Mammary epithelial cell (primary cell): ENCODE measurements around the gene TPMT.

Source experiments
- CTCF ChIP-seq, 2 donors: IDR thresholded peaks in 1 of 2; conservative IDR thresholded peaks in 1 of 2; 2 replicates each; pipeline ENCODE4 v1.5.1; 2011 to 2012; ENCODE audit warnings: inconsistent platforms in 2 of 2, low read length in 2 of 2, mild to moderate bottlenecking in 2 of 2, control low read depth in 1 of 2, low read depth in 1 of 2; ENCODE audit not compliant: insufficient read depth in 1 of 2; ENCODE audit errors: extremely low read depth in 1 of 2
- EZH2 ChIP-seq: IDR thresholded peaks from 2 replicates; pipeline ENCODE4 v1.6.1; 2012; ENCODE audit warnings: low read length, inconsistent platforms, borderline replicate concordance

GRCh38 chr6:18132346-18132745 is 22.5 kb downstream of the TPMT start:
- TF ChIP-seq CTCF (conservative IDR thresholded peaks at IDR 0.05 in 1 of 2, IDR thresholded peaks at IDR 0.05 in 1 of 2; ENCODE audit: extremely low read depth in 1 of 2, insufficient read depth in 1 of 2, low read depth in 1 of 2, low read length in 2 of 2) (no peak), EZH2 (no peak)
